Measurements from ENCODE around the gene RBBP7. TPM values are rescaled to one million over a fixed set of nuclear protein-coding genes. Genes with fewer than 3 reads are reported as not detected.

The RBBP7 gene
- total RNA-seq, 2 donors from 2014 or later = 71.2 to 92.4 TPM

GRCh38 chrX:16807976-16808542 is 62.1 kb downstream of the RBBP7 start:
- H3K27ac ChIP-seq = no peak overlapping the region
- H3K4me1 ChIP-seq (ENCODE audit: control insufficient read depth in 1 of 2, low read depth in 2 of 2) = no peaks in the 10 kb centered on the region
- H3K9me3 ChIP-seq = no peaks in the 10 kb centered on the region
- H3K36me3 ChIP-seq = no peaks in the 10 kb centered on the region
- DNase-seq (ENCODE audit: low spot score) (no peak), ATAC-seq (ENCODE audit: insufficient number of reproducible peaks, low FRiP score, low read depth) (no peak)
- TF ChIP-seq CTCF (IDR thresholded peaks at IDR 0.05) = no peak
- H3K4me3 ChIP-seq = peak overlapping the region; percentile 62
- no peaks in the 10 kb centered on the region for H3K27me3 ChIP-seq (replicated peaks; ENCODE audit: insufficient read depth)

- Histone ChIP-seq H3K4me1 (ENCODE audit: control insufficient read depth in 1 of 2, low read depth in 2 of 2) (no peaks in the 10 kb centered on the region), H3K4me3 (peak overlapping the region; percentile 62), H3K27ac (no peak overlapping the region), H3K27me3 (replicated peaks; ENCODE audit: insufficient read depth) (no peaks in the 10 kb centered on the region), H3K36me3 (no peaks in the 10 kb centered on the region), H3K9me3 (no peaks in the 10 kb centered on the region)
- no peak for TF ChIP-seq CTCF (IDR thresholded peaks at IDR 0.05)
- ATAC-seq (ENCODE audit: insufficient number of reproducible peaks, low FRiP score, low read depth) (no peak), DNase-seq (ENCODE audit: low spot score) (no peak)
Measured at GRCh38 chrX:16807548-16807947, 62.6 kb downstream of the RBBP7 start.

DNA sequence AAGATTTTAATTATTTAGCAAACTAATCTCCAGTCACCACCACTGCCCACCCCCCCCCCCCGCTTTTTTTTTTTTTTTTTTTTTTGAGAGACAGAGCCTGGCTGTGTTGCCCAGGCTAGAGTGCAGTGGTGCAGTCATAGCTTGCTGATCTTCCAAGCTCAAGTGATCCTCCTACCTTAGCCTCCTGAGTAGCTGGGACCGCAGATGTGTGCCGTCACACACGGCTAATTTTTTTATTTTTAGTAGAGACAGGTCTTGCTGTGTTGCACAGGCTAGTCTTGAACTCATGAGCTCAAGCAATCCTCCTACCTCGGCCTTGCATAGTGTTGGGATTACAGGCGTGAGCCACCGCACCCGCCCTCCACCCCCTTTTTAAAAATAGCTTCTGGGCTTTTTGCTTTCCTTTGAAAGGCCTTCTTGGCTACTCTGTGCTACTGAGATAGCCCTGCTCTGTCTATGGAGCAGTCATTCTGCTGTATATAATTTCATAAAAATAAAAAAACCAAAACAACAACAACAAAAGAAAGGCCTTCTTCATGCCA is 65.2 kb downstream of the RBBP7 start:
- ATAC-seq (ENCODE audit: insufficient number of reproducible peaks, low FRiP score, low read depth) (no peak), DNase-seq (ENCODE audit: low spot score) (no peak)
- H3K4me1 ChIP-seq (ENCODE audit: control insufficient read depth in 1 of 2, low read depth in 2 of 2) = no peaks in the 10 kb centered on the region
- H3K27me3 ChIP-seq (replicated peaks; ENCODE audit: insufficient read depth) = no peaks in the 10 kb centered on the region
- H3K36me3 ChIP-seq = no peaks in the 10 kb centered on the region
- H3K27ac ChIP-seq = no peak overlapping the region
- TF ChIP-seq CTCF (IDR thresholded peaks at IDR 0.05) = no peak
- no peak overlapping the region for H3K4me3 ChIP-seq
- no peaks in the 10 kb centered on the region for H3K9me3 ChIP-seq

GRCh38 chrX:16797841-16798240 is 72.3 kb downstream of the RBBP7 start:
- H3K4me3 ChIP-seq = no peak overlapping the region
- no peak overlapping the region for H3K27ac ChIP-seq
- no peaks in the 10 kb centered on the region for H3K4me1 ChIP-seq (ENCODE audit: control insufficient read depth in 1 of 2, low read depth in 2 of 2)
- TF ChIP-seq CTCF (IDR thresholded peaks at IDR 0.05) = no peak
- H3K27me3 ChIP-seq (replicated peaks; ENCODE audit: insufficient read depth) = no peaks in the 10 kb centered on the region
- ATAC-seq (ENCODE audit: insufficient number of reproducible peaks, low FRiP score, low read depth) (no peak), DNase-seq (ENCODE audit: low spot score) (no peak)
- no peaks in the 10 kb centered on the region for H3K36me3 ChIP-seq
- no peaks in the 10 kb centered on the region for H3K9me3 ChIP-seq

- DNase-seq (ENCODE audit: low spot score) (no peak), ATAC-seq (ENCODE audit: insufficient number of reproducible peaks, low FRiP score, low read depth) (no peak)
- no peak for TF ChIP-seq CTCF (IDR thresholded peaks at IDR 0.05)
- no peak overlapping the region for H3K4me3 ChIP-seq
- H3K27me3 ChIP-seq (replicated peaks; ENCODE audit: insufficient read depth) = no peaks in the 10 kb centered on the region
- H3K9me3 ChIP-seq = no peaks in the 10 kb centered on the region
- no peak overlapping the region for H3K27ac ChIP-seq
- no peaks in the 10 kb centered on the region for H3K4me1 ChIP-seq (ENCODE audit: control insufficient read depth in 1 of 2, low read depth in 2 of 2)
- H3K36me3 ChIP-seq = no peaks in the 10 kb centered on the region
Measured at GRCh38 chrX:16797358-16797757, 72.8 kb downstream of the RBBP7 start.
